NB4 (cell line): Measurements from ENCODE around the gene CAMK4.

ENCODE experiments used
- DNase-seq: peaks from one replicate; pipeline ENCODE4 v3.0.0; 2010; ENCODE audit warnings: low read depth
- H3K4me3 ChIP-seq: one replicate; pipeline ENCODE4 v1.5.1; 2011; ENCODE audit warnings: mild to moderate bottlenecking, low read depth, low read length, moderate library complexity
- CTCF ChIP-seq: IDR thresholded peaks from one replicate; pipeline ENCODE4 v1.5.1; 2012; ENCODE audit warnings: low read depth, low read length
- MAX ChIP-seq: IDR thresholded peaks from 2 replicates; pipeline ENCODE4 v1.6.1; 2011; ENCODE audit warnings: low read depth, low read length
- MYC ChIP-seq: IDR thresholded peaks from 2 replicates; pipeline ENCODE4 v1.6.1; 2011; ENCODE audit warnings: low read depth, low read length
- POLR2A ChIP-seq: IDR thresholded peaks from 2 replicates; pipeline ENCODE4 v1.6.1; 2011; ENCODE audit warnings: mild to moderate bottlenecking; ENCODE audit not compliant: insufficient read length; ENCODE audit errors: extremely low read depth

CAMK4 gene

GRCh38 chr5:111379391-111379816, 155.2 kb downstream of the CAMK4 start:
- TF ChIP-seq MYC (no peak), POLR2A (no peak), MAX (no peak), CTCF (no peak)

GRCh38 chr5:111383288-111383970, 159.2 kb downstream of the CAMK4 start:
- no peak for TF ChIP-seq MAX
- no peak for TF ChIP-seq CTCF
- no peak for DNase-seq
- no peak overlapping the region for H3K4me3 ChIP-seq

More at GRCh38 chr5:111379391-111379816, 155.2 kb downstream of the CAMK4 start:
- H3K4me3 ChIP-seq: no peak overlapping the region
- no peak for DNase-seq

GRCh38 chr5:111384220-111384619, 160.0 kb downstream of the CAMK4 start:
- DNase-seq: peak; percentile 8
- no peak for TF ChIP-seq MYC
- TF ChIP-seq CTCF: no peak
- TF ChIP-seq POLR2A: no peak
- TF ChIP-seq MAX: no peak
- no peak overlapping the region for H3K4me3 ChIP-seq

- DNase-seq: no peak
- no peak overlapping the region for H3K4me3 ChIP-seq
- no peak for TF ChIP-seq CTCF
- TF ChIP-seq POLR2A: no peak
- no peak for TF ChIP-seq MAX
- TF ChIP-seq MYC: no peak
Observed at GRCh38 chr5:111385051-111385450, 160.9 kb downstream of the CAMK4 start.

GRCh38 chr5:111385970-111386831, 162.0 kb downstream of the CAMK4 start:
- no peak for DNase-seq
- H3K4me3 ChIP-seq: no peak overlapping the region

GRCh38 chr5:111386832-111387162, 162.6 kb downstream of the CAMK4 start:
- no peak for DNase-seq
- no peak for TF ChIP-seq MAX
- H3K4me3 ChIP-seq: no peak overlapping the region

More at GRCh38 chr5:111385970-111386831, 162.0 kb downstream of the CAMK4 start:
- TF ChIP-seq MYC: no peak
- no peak for TF ChIP-seq POLR2A
